Measurements from ENCODE around the gene BAD.

DNA sequence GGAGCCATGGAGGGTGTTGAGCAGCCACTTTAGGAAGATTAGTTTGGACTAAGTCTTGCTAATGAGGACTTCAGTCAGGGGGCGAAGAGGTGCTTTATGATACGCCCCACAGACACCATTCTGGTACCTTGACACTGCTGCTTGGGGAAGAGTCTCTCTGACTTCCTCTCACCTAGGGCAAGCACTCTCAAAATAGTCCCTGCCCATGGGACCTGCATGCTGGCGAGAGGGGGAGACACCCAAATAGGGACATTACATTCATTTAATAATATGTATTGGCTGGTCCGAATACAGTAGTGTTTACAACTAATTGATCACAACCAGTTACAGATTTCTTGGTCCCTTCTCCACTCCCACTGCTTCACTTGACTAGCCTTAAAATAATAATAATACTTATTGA is 11.3 kb upstream of the BAD start:
- TF ChIP-seq EZH2 (IDR thresholded peaks at IDR 0.05; ENCODE audit: insufficient read depth, low read length), result no peak
- TF ChIP-seq, protein P1, sequence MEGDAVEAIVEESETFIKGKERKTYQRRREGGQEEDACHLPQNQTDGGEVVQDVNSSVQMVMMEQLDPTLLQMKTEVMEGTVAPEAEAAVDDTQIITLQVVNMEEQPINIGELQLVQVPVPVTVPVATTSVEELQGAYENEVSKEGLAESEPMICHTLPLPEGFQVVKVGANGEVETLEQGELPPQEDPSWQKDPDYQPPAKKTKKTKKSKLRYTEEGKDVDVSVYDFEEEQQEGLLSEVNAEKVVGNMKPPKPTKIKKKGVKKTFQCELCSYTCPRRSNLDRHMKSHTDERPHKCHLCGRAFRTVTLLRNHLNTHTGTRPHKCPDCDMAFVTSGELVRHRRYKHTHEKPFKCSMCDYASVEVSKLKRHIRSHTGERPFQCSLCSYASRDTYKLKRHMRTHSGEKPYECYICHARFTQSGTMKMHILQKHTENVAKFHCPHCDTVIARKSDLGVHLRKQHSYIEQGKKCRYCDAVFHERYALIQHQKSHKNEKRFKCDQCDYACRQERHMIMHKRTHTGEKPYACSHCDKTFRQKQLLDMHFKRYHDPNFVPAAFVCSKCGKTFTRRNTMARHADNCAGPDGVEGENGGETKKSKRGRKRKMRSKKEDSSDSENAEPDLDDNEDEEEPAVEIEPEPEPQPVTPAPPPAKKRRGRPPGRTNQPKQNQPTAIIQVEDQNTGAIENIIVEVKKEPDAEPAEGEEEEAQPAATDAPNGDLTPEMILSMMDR (IDR thresholded peaks at IDR 0.05; ENCODE audit: insufficient read depth, low read depth, low read length), result no peak

Data from astrocyte (in vitro differentiated cells and primary cell).